ENCODE results near the gene SLC4A2.

Gene SLC4A2

DNA sequence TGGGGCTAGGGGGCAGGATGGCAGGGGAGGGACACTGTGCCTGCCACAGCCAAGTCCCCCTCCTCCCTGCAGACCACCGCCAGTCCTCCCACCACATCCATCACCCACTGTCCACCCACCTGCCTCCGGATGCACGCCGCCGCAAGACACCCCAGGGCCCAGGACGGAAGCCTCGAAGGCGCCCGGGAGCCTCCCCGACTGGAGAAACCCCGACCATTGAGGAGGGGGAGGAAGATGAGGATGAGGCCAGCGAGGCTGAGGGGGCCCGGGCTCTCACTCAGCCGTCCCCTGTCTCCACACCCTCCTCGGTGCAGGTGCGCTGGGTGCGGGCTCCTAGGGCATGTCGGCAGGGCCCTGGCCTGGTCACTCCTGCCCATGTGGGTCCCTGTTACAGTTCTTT is 5.1 kb downstream of the SLC4A2 start:
- no peak overlapping the region for H3K4ac ChIP-seq (ENCODE audit: low read depth, low read length)
- H4K8ac ChIP-seq (ENCODE audit: low read depth, low read length), result no peak overlapping the region
- no peak overlapping the region for H2BK120ac ChIP-seq (ENCODE audit: low read depth, low read length)
- WGBS (ENCODE audit: extremely low coverage, insufficient coverage, low lambda C conversion rate), result no CpG with 5 or more reads among the region's 18 CpGs
- H3K36me3 ChIP-seq (ENCODE audit: control insufficient read depth, insufficient read depth, low read length), result peaks cover 2% of the 10 kb centered on the region
- peaks cover 6% of the 10 kb centered on the region for H3K79me1 ChIP-seq (ENCODE audit: low read length)
- H3K27ac ChIP-seq (ENCODE audit: low read depth, low read length), result no peak overlapping the region
- no peaks in the 10 kb centered on the region for H3K79me2 ChIP-seq (ENCODE audit: control insufficient read depth, insufficient read depth, low read length)
- no peak overlapping the region for H3K9ac ChIP-seq (ENCODE audit: low read length)
- no peak overlapping the region for H3K4me2 ChIP-seq (ENCODE audit: low read length)
- H2BK15ac ChIP-seq (replicated peaks; ENCODE audit: low read depth), result no peak overlapping the region
- H3K18ac ChIP-seq (ENCODE audit: low read length), result no peak overlapping the region
- H2AK5ac ChIP-seq (ENCODE audit: low read length), result no peak overlapping the region
- H3K4me1 ChIP-seq (ENCODE audit: control insufficient read depth, low read depth, low read length), result peaks cover 11% of the 10 kb centered on the region
- no peak overlapping the region for H3K4me3 ChIP-seq (ENCODE audit: low read length)
- no peak overlapping the region for H4K5ac ChIP-seq (ENCODE audit: low read length)
- DNase-seq, result no peak
- H3K56ac ChIP-seq (ENCODE audit: low read length), result no peak overlapping the region
- no peak overlapping the region for H3K23ac ChIP-seq (ENCODE audit: low read length)
- no peak overlapping the region for H2BK5ac ChIP-seq (ENCODE audit: low read length)
- no peaks in the 10 kb centered on the region for H3K27me3 ChIP-seq (ENCODE audit: insufficient read depth, low read length, poor library complexity)

GRCh38 chr7:151064993-151065392 is 5.6 kb downstream of the SLC4A2 start:
- H4K5ac ChIP-seq (ENCODE audit: low read length), result no peak overlapping the region
- no peak overlapping the region for H2BK120ac ChIP-seq (ENCODE audit: low read depth, low read length)
- H3K79me1 ChIP-seq (ENCODE audit: low read length), result peaks cover 6% of the 10 kb centered on the region
- no CpG with 5 or more reads among the region's 6 CpGs for WGBS (ENCODE audit: extremely low coverage, insufficient coverage, low lambda C conversion rate)
- H3K4ac ChIP-seq (ENCODE audit: low read depth, low read length), result no peak overlapping the region
- no peak overlapping the region for H3K18ac ChIP-seq (ENCODE audit: low read length)
- no peak overlapping the region for H3K27ac ChIP-seq (ENCODE audit: low read depth, low read length)
- H3K4me3 ChIP-seq (ENCODE audit: low read length), result no peak overlapping the region
- no peak overlapping the region for H3K4me2 ChIP-seq (ENCODE audit: low read length)
- H3K4me1 ChIP-seq (ENCODE audit: control insufficient read depth, low read depth, low read length), result peaks cover 11% of the 10 kb centered on the region
- no peak overlapping the region for H2BK5ac ChIP-seq (ENCODE audit: low read length)
- no peak overlapping the region for H3K23ac ChIP-seq (ENCODE audit: low read length)
- no peak overlapping the region for H3K9ac ChIP-seq (ENCODE audit: low read length)
- no peaks in the 10 kb centered on the region for H3K27me3 ChIP-seq (ENCODE audit: insufficient read depth, low read length, poor library complexity)
- H2BK15ac ChIP-seq (replicated peaks; ENCODE audit: low read depth), result no peak overlapping the region
- H4K8ac ChIP-seq (ENCODE audit: low read depth, low read length), result no peak overlapping the region
- no peak overlapping the region for H2AK5ac ChIP-seq (ENCODE audit: low read length)
- H3K36me3 ChIP-seq (ENCODE audit: control insufficient read depth, insufficient read depth, low read length), result peaks cover 2% of the 10 kb centered on the region
- DNase-seq, result no peak
- H3K79me2 ChIP-seq (ENCODE audit: control insufficient read depth, insufficient read depth, low read length), result no peaks in the 10 kb centered on the region
- H3K56ac ChIP-seq (ENCODE audit: low read length), result no peak overlapping the region

DNA sequence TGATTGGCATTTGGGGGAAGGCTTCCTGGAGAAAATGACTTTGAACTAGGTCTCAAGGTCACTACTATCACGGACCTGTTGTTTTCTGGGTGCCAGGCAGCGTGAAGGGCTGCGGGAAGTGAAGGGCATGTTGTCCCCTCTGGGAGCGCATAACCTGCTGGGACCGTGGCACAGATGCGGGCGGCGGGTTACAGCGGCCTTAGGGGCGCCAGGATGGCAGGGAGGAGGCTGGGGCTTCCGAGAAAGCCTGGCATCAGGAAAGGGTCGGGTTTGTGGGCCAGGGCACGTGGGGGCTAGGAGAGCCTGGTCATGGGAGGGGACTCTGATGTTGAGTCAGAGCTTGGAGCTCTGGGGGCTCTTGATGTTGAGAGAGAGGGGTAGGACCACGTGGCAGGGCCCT is 6.1 kb downstream of the SLC4A2 start:
- peaks cover 3% of the 10 kb centered on the region for H3K36me3 ChIP-seq (ENCODE audit: control insufficient read depth, insufficient read depth, low read length)
- H3K23ac ChIP-seq (ENCODE audit: low read length), result no peak overlapping the region
- H3K4ac ChIP-seq (ENCODE audit: low read depth, low read length), result no peak overlapping the region
- H2BK15ac ChIP-seq (replicated peaks; ENCODE audit: low read depth), result no peak overlapping the region
- H3K27ac ChIP-seq (ENCODE audit: low read depth, low read length), result no peak overlapping the region
- no peak overlapping the region for H2BK5ac ChIP-seq (ENCODE audit: low read length)
- no peak overlapping the region for H3K18ac ChIP-seq (ENCODE audit: low read length)
- DNase-seq, result no peak
- H2BK120ac ChIP-seq (ENCODE audit: low read depth, low read length), result no peak overlapping the region
- H3K4me1 ChIP-seq (ENCODE audit: control insufficient read depth, low read depth, low read length), result peaks cover 11% of the 10 kb centered on the region
- no peaks in the 10 kb centered on the region for H3K27me3 ChIP-seq (ENCODE audit: insufficient read depth, low read length, poor library complexity)
- peaks cover 2% of the 10 kb centered on the region for H3K79me1 ChIP-seq (ENCODE audit: low read length)
- no peak overlapping the region for H4K5ac ChIP-seq (ENCODE audit: low read length)
- H3K9ac ChIP-seq (ENCODE audit: low read length), result no peak overlapping the region
- H2AK5ac ChIP-seq (ENCODE audit: low read length), result no peak overlapping the region
- H3K4me3 ChIP-seq (ENCODE audit: low read length), result no peak overlapping the region
- no CpG with 5 or more reads among the region's 14 CpGs for WGBS (ENCODE audit: extremely low coverage, insufficient coverage, low lambda C conversion rate)
- H3K56ac ChIP-seq (ENCODE audit: low read length), result no peak overlapping the region
- H3K4me2 ChIP-seq (ENCODE audit: low read length), result no peak overlapping the region
- H4K8ac ChIP-seq (ENCODE audit: low read depth, low read length), result no peak overlapping the region
- H3K79me2 ChIP-seq (ENCODE audit: control insufficient read depth, insufficient read depth, low read length), result no peaks in the 10 kb centered on the region

DNA sequence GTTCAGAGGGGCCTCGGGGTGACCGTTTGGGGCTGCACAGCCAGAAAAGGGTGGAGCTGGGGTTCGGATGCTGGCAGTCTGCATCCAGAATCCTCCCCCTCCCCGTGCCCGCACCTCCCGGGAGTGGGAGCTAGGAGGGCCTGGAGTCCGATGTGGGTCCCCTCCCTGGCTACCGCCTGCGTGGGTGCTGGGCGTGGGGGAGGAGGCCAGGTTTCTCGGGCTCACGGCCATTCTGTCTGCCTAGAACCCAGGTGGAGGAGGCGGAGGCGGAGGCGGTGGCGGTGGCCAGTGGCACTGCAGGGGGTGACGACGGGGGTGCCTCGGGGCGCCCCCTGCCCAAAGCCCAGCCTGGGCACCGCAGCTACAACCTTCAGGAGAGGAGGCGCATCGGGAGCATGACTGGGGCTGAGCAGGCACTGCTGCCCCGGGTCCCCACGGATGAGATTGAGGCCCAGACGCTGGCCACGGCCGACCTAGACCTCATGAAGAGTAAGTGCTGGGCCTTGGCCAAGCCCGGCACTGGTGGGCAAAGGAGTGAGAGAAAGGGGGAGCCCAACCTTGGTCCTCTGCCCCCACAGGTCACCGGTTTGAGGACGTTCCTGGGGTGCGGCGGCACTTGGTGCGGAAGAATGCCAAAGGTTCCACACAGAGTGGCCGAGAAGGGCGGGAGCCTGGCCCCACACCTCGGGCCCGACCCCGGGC is 7.0 kb downstream of the SLC4A2 start:
- Histone ChIP-seq H3K36me3 (ENCODE audit: control insufficient read depth, insufficient read depth, low read length) (peaks cover 5% of the 10 kb centered on the region), H2BK15ac (replicated peaks; ENCODE audit: low read depth) (no peak overlapping the region), H3K27ac (ENCODE audit: low read depth, low read length) (no peak overlapping the region), H3K4me1 (ENCODE audit: control insufficient read depth, low read depth, low read length) (peaks cover 6% of the 10 kb centered on the region), H2AK5ac (ENCODE audit: low read length) (no peak overlapping the region), H2BK120ac (ENCODE audit: low read depth, low read length) (no peak overlapping the region), H3K79me1 (ENCODE audit: low read length) (no peaks in the 10 kb centered on the region), H2BK5ac (ENCODE audit: low read length) (no peak overlapping the region), H3K18ac (ENCODE audit: low read length) (no peak overlapping the region), H3K56ac (ENCODE audit: low read length) (no peak overlapping the region), H3K4ac (ENCODE audit: low read depth, low read length) (no peak overlapping the region), H3K79me2 (ENCODE audit: control insufficient read depth, insufficient read depth, low read length) (no peaks in the 10 kb centered on the region), H3K27me3 (ENCODE audit: insufficient read depth, low read length, poor library complexity) (no peaks in the 10 kb centered on the region), H3K4me3 (ENCODE audit: low read length) (no peak overlapping the region), H3K23ac (ENCODE audit: low read length) (no peak overlapping the region), H4K8ac (ENCODE audit: low read depth, low read length) (no peak overlapping the region), H4K5ac (ENCODE audit: low read length) (no peak overlapping the region), H3K9ac (ENCODE audit: low read length) (no peak overlapping the region), H3K4me2 (ENCODE audit: low read length) (no peak overlapping the region)
- WGBS (ENCODE audit: extremely low coverage, insufficient coverage, low lambda C conversion rate), result no CpG with 5 or more reads among the region's 39 CpGs
- no peak for DNase-seq

GRCh38 chr7:151068069-151068773 is 8.8 kb downstream of the SLC4A2 start:
- no peak overlapping the region for H2AK5ac ChIP-seq (ENCODE audit: low read length)
- H3K36me3 ChIP-seq (ENCODE audit: control insufficient read depth, insufficient read depth, low read length), result peaks cover 5% of the 10 kb centered on the region
- DNase-seq, result peak; percentile 92
- H3K4me1 ChIP-seq (ENCODE audit: control insufficient read depth, low read depth, low read length), result peaks cover 2% of the 10 kb centered on the region
- H3K56ac ChIP-seq (ENCODE audit: low read length), result no peak overlapping the region
- no CpG with 5 or more reads among the region's 12 CpGs for WGBS (ENCODE audit: extremely low coverage, insufficient coverage, low lambda C conversion rate)
- H3K27me3 ChIP-seq (ENCODE audit: insufficient read depth, low read length, poor library complexity), result no peaks in the 10 kb centered on the region
- H2BK15ac ChIP-seq (replicated peaks; ENCODE audit: low read depth), result no peak overlapping the region
- H3K4ac ChIP-seq (ENCODE audit: low read depth, low read length), result no peak overlapping the region
- no peak overlapping the region for H3K9ac ChIP-seq (ENCODE audit: low read length)
- H4K8ac ChIP-seq (ENCODE audit: low read depth, low read length), result no peak overlapping the region
- no peak overlapping the region for H2BK5ac ChIP-seq (ENCODE audit: low read length)
- H3K79me2 ChIP-seq (ENCODE audit: control insufficient read depth, insufficient read depth, low read length), result no peaks in the 10 kb centered on the region
- no peak overlapping the region for H4K5ac ChIP-seq (ENCODE audit: low read length)
- H3K79me1 ChIP-seq (ENCODE audit: low read length), result no peaks in the 10 kb centered on the region
- H3K4me2 ChIP-seq (ENCODE audit: low read length), result no peak overlapping the region
- no peak overlapping the region for H3K18ac ChIP-seq (ENCODE audit: low read length)
- H2BK120ac ChIP-seq (ENCODE audit: low read depth, low read length), result no peak overlapping the region
- H3K23ac ChIP-seq (ENCODE audit: low read length), result no peak overlapping the region
- H3K4me3 ChIP-seq (ENCODE audit: low read length), result no peak overlapping the region
- peak overlapping the region; percentile 56 for H3K27ac ChIP-seq (ENCODE audit: low read depth, low read length)
